Activated T-helper 1 cell treated with anti-CD3 and anti-CD28 coated beads, Interleukin-12 subunit alpha, Interleukin-12 subunit beta, Interleukin-2, Interleukin-4 antibody, amounts not matched to agents 30 ng/mL and 10 ng/mL and 1 ng/mL, durations not matched to agents 14 hours and 24 hours and 36 hours (primary cell): ENCODE results near the gene CACNA1D. TPM values are rescaled to one million over a fixed set of nuclear protein-coding genes. Genes with fewer than 3 reads are reported as not detected.

ENCODE experiments used
- DNase-seq: peaks from one replicate; pipeline ENCODE4 v3.0.0; 2021; ENCODE audit warnings: low spot score
- H3K27ac Mint-ChIP-seq: one replicate; pipeline ENCODE4 v1.8.0; 2021; ENCODE audit warnings: mild to moderate bottlenecking, mixed read lengths
- H3K27me3 Mint-ChIP-seq: one replicate; pipeline ENCODE4 v1.8.0; 2022; ENCODE audit warnings: mild to moderate bottlenecking, moderate library complexity, mixed read lengths; ENCODE audit not compliant: insufficient read depth
- H3K36me3 Mint-ChIP-seq: one replicate; pipeline ENCODE4 v1.8.0; 2021; ENCODE audit warnings: low read depth, mixed read lengths
- H3K4me1 Mint-ChIP-seq: one replicate; pipeline ENCODE4 v1.8.0; 2021; ENCODE audit warnings: low read depth, mixed read lengths
- H3K4me3 Mint-ChIP-seq: one replicate; pipeline ENCODE4 v1.8.0; 2021; ENCODE audit warnings: mild to moderate bottlenecking, moderate library complexity, mixed read lengths
- H3K9me3 Mint-ChIP-seq: one replicate; pipeline ENCODE4 v1.8.0; 2021; ENCODE audit warnings: mixed read lengths
- intact Hi-C: fragments of 100-400 bp; cut with micrococcal nuclease; formaldehyde crosslinking; loops from one replicate; pipeline ENCODE4 v1.15.1; 2024
- total RNA-seq: library from RNA; stranded (reverse); gene quantifications from 2 replicates; pipeline ENCODE4 v1.2.3, GENCODE V29; 2022

Gene CACNA1D
- total RNA-seq, 1 donor from 2014 or later: 0.65 TPM

DNA sequence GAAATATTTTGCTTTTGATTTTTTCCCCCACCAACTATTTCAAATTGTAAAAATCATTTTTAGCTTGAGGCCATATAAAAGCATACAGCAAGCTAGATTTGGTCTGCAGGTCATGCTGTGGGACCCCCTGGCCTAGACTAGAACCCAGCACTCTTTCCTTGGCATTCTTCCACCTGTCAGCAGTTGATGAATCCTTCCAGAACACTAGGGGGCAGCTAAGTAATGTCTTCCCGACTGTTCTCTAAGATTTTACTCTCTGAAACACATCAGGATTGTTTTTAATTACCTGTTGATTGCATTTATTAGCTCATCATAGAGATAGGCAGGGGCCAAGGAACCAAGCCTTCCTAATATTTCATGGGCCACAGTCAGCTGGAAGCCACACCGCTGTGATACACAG is 174.5 kb downstream of the CACNA1D start:
- no peak for DNase-seq
- H3K9me3 Mint-ChIP-seq: peaks cover 6% of the 10 kb centered on the region
- H3K27ac Mint-ChIP-seq: no peak overlapping the region
- no peaks in the 10 kb centered on the region for H3K36me3 Mint-ChIP-seq
- no peaks in the 10 kb centered on the region for H3K4me1 Mint-ChIP-seq
- H3K4me3 Mint-ChIP-seq: no peak overlapping the region
- peaks cover 12% of the 10 kb centered on the region for H3K27me3 Mint-ChIP-seq
- intact Hi-C loops: loop anchor here (2.0 kb wide), 1 partner anchor 252 kb away; no protein-coding TSS in a partner anchor

DNA sequence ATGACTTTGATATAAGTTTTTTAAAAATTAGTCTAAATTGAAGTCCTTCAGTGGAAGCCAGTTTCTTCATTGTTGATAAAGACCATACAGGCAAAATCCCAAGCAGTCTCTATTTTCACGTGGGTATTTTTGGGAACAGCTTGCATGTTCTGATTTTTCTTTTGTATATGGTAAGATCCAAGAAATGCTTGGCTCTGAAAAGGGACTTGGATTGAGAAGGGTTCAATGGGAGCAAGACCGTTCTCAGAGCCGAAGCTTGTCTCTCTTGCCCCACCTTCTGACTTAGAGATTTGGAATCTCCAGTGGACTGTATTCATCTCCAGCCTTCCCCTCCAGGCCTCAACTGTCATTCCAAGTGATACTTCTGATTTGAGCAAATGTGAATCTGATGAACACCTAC is 176.3 kb downstream of the CACNA1D start:
- no peaks in the 10 kb centered on the region for H3K9me3 Mint-ChIP-seq
- DNase-seq: no peak
- no peak overlapping the region for H3K27ac Mint-ChIP-seq
- intact Hi-C loops: no loop called here
- peaks cover 12% of the 10 kb centered on the region for H3K27me3 Mint-ChIP-seq
- H3K36me3 Mint-ChIP-seq: no peaks in the 10 kb centered on the region
- no peak overlapping the region for H3K4me3 Mint-ChIP-seq
- H3K4me1 Mint-ChIP-seq: no peaks in the 10 kb centered on the region

DNA sequence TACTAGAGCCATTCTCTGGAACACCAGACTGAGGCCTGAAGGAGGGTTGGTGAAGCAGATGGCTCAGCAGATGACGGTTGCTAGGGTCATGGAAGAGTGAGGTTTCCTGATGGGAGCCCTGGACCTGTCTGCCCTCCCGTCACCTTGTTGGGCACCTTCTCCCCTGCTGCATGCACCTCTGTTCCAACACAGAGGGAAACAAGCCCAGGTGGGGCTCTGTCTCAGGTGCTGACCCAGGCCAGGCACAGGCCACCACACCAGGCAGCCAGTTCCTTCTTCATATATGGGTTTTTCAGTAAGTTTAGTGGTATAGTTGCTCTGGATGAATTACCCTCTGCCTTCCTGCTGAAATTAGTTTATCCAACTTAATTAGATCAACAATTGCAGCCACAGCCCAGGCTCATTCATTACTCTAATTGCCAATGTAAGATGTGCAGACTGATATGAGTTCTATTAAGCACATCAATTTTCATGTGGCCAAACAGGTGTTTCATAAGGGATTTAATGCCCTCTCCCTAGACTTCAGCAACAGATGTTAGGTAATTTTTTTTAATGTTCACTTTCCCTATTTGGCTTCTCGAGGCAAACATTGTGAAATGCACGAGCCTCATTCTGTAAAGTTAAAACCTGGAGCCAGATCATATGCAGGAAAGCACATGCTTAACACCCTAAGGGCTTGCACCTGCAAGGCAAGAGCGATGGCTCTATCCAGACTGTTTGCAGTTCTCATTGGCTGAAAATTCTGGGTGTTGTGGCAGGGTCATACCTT is 177.0 kb downstream of the CACNA1D start:
- H3K4me3 Mint-ChIP-seq: no peak overlapping the region
- intact Hi-C loops: no loop called here
- H3K27ac Mint-ChIP-seq: no peak overlapping the region
- H3K4me1 Mint-ChIP-seq: no peaks in the 10 kb centered on the region
- H3K9me3 Mint-ChIP-seq: no peaks in the 10 kb centered on the region
- DNase-seq: no peak
- H3K36me3 Mint-ChIP-seq: no peaks in the 10 kb centered on the region
- peaks cover 12% of the 10 kb centered on the region for H3K27me3 Mint-ChIP-seq

DNA sequence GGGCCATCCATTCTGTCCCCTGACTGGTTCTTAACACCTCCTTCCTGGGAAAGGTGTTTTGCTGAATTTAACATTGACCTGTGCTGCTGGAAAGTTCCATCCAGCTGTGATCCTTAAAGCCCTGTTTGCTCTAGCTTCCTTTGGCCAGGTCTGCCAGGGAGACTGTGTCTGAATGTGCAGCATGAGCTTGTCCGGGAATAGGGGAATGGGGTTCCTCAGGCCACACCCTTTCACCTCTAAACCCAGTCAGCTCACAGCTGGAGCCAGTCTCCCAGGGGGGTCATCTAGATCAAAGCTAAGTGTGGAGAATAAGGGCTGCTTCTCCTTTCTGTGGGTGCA is 177.5 kb downstream of the CACNA1D start:
- Mint-ChIP-seq H3K4me3 (no peak overlapping the region), H3K4me1 (no peaks in the 10 kb centered on the region), H3K27me3 (peaks cover 12% of the 10 kb centered on the region), H3K27ac (no peak overlapping the region), H3K9me3 (no peaks in the 10 kb centered on the region), H3K36me3 (no peaks in the 10 kb centered on the region)
- DNase-seq: no peak
- intact Hi-C loops: no loop called here

DNA sequence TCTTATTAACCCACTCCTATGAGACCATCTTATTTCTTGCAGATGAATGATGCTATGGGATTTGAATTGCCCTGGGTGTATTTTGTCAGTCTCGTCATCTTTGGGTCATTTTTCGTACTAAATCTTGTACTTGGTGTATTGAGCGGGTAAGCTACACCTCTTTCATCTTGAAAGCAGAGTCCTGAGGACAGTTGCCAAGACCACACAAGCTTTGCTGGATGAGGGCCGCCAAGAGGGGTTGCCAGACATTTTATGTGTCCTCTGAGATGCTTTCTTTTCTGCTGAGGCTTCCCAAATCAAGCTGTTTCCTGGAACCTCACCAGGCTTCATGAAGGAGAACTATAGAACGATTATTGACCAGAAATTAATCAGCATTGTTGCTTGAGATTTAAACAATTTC is 178.6 kb downstream of the CACNA1D start:
- no peak overlapping the region for H3K4me3 Mint-ChIP-seq
- intact Hi-C loops: no loop called here
- H3K9me3 Mint-ChIP-seq: no peaks in the 10 kb centered on the region
- no peaks in the 10 kb centered on the region for H3K4me1 Mint-ChIP-seq
- H3K27ac Mint-ChIP-seq: no peak overlapping the region
- peaks cover 11% of the 10 kb centered on the region for H3K27me3 Mint-ChIP-seq
- DNase-seq: no peak
- H3K36me3 Mint-ChIP-seq: no peaks in the 10 kb centered on the region

DNA sequence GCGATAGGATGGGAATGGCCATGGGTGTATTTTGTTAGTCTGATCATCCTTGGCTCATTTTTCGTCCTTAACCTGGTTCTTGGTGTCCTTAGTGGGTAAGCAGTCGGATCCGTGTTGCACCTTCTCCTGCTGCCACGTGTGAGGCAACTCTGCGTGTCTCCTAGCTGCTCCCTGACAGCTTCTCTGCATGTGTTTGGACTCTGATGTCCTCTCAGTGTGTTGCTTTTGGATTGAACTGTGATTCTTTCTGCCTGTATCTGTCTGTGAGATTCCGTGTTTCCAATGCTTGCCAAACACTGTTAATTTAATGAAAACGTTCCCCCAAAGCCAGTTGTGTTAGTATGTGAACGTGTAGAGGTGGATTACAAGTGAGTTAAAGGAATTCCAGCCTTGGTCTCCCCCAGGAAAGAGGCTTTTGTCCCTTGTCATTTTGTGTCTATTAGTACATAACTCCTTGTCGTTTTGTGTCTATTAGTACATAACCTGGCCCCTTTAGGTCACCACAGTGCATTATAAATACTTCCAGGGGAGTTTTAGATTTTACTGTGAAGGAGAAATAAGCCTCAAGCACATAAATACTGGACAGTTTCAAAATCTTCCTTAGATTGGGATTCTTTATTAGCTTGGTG is 179.4 kb downstream of the CACNA1D start:
- no peak for DNase-seq
- Mint-ChIP-seq H3K27ac (no peak overlapping the region), H3K4me3 (no peak overlapping the region), H3K9me3 (no peaks in the 10 kb centered on the region), H3K36me3 (no peaks in the 10 kb centered on the region), H3K27me3 (peaks cover 10% of the 10 kb centered on the region), H3K4me1 (no peaks in the 10 kb centered on the region)
- intact Hi-C loops: no loop called here

DNA sequence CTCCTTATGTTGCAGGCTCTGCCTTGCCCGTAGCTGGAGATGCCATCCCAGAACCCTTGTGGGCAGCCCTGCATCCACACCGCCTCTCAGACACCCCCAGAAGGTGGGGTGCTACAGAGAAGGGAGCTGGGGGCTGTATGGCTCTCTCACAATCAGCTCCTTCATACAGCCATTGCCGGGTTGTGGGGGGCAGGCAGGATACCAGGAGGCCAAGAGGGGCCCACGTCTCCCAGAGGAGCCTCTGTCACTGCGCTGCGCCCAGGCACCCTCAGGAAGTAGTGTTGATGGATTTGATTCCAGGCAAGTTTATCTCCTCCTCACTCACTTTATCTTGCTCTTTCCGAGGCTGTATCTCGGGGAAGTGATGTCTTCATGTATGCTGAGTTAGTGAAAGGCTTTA is 180.2 kb downstream of the CACNA1D start:
- Mint-ChIP-seq H3K36me3 (no peaks in the 10 kb centered on the region), H3K4me1 (no peaks in the 10 kb centered on the region), H3K4me3 (no peak overlapping the region), H3K9me3 (no peaks in the 10 kb centered on the region), H3K27ac (no peak overlapping the region), H3K27me3 (peaks cover 9% of the 10 kb centered on the region)
- intact Hi-C loops: no loop called here
- DNase-seq: no peak

DNA sequence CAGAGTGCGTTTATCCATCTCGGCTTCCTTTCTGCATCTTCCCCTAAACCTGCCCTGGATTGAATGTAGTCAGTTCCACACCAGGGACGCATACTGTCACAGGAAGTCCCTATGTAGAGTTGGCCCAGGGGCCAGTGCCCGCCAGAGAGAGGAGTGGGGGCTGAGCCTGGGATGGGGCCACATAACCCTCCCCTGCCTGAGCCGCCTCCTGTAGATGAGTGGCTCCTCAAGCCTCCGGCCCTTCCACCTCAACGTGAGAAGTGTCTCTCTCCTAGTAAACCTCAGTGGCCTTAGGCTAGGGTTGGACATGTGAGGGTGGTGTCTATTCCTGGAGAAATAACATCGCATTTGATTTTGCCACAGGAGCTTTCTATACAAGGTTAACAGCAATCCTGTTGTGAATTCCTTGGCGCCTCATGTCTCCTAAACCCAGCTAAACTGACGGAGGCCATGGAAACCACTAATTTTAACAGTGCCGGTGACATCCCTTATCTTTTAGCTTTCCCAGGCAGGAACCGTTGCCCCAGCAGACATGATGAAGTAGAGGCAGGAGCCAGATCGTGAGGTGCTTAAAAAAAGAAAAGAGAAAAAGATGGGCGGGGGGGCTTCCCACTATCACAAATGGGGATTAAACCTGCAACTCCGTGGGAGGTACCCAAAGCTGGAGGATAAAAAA is 180.7 kb downstream of the CACNA1D start:
- Mint-ChIP-seq H3K27ac (no peak overlapping the region), H3K4me3 (no peak overlapping the region), H3K36me3 (no peaks in the 10 kb centered on the region), H3K4me1 (no peaks in the 10 kb centered on the region), H3K27me3 (peaks cover 9% of the 10 kb centered on the region), H3K9me3 (no peaks in the 10 kb centered on the region)
- intact Hi-C loops: no loop called here
- DNase-seq: no peak

DNA sequence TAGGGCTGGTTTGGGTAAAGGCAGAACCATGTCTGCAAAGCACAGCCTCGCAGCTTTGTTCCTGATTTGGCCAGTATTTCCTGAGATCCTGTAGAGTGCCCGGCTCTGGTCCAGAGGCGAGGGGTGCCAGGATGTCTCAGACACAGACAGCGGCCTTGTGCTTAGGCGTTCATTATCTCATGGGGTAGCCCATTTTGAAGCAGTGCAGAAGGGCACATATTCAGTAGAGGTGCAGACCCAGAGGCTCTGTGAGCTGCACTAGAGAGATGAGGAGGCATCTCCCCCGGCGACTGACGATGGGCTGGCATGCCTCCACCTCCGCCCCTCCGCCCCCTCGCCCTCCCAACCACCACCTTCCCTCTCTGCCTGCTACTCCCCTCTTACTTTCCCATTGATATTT is 181.5 kb downstream of the CACNA1D start:
- Mint-ChIP-seq H3K4me3 (no peak overlapping the region), H3K9me3 (no peaks in the 10 kb centered on the region), H3K36me3 (no peaks in the 10 kb centered on the region), H3K27ac (no peak overlapping the region), H3K4me1 (no peaks in the 10 kb centered on the region), H3K27me3 (peaks cover 9% of the 10 kb centered on the region)
- DNase-seq: no peak
- intact Hi-C loops: no loop called here

DNA sequence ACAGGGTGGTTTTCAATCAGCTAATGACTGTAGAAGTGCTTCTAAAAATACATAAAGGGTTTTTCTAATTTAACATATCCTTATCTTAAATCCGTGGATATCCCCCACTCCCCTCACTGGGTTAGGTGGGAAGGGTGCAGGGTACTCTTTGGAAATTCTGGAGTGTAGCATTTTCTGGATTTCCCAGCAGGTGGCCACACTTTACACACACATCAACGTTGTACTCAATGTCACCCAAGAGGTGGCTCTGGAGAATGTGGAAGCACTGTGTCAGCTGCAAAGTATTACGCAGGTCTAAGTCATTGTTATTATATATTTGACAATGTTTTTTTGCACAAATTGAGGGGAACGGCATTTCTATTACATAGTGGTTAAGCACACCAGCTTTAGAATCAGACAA is 183.0 kb downstream of the CACNA1D start:
- Mint-ChIP-seq H3K9me3 (no peaks in the 10 kb centered on the region), H3K4me1 (no peaks in the 10 kb centered on the region), H3K36me3 (no peaks in the 10 kb centered on the region), H3K27ac (no peak overlapping the region), H3K27me3 (peaks cover 9% of the 10 kb centered on the region), H3K4me3 (no peak overlapping the region)
- no peak for DNase-seq
- intact Hi-C loops: no loop called here

DNA sequence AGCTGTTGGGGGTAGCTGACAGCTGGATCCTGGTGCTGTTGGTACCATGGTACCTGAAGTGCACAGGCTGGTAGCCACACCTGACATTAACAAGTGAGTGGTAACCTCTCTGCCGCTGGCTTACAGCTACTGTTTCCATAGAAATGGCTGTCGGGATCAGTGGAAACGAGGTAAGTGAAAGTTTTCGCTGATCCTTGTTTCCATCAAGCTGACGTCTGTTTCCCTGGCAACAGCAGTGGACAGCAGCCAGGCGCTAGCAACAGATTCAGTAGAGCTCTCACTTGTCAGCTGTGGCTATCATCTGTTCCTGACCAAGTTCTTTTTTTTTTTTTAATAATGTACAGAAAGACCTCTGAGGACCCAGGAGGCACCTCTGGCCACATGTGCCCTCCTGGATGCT is 185.6 kb downstream of the CACNA1D start:
- Mint-ChIP-seq H3K27me3 (peaks cover 22% of the 10 kb centered on the region), H3K4me3 (no peak overlapping the region), H3K36me3 (no peaks in the 10 kb centered on the region), H3K9me3 (no peaks in the 10 kb centered on the region), H3K4me1 (no peaks in the 10 kb centered on the region), H3K27ac (no peak overlapping the region)
- no peak for DNase-seq
- intact Hi-C loops: no loop called here

DNA sequence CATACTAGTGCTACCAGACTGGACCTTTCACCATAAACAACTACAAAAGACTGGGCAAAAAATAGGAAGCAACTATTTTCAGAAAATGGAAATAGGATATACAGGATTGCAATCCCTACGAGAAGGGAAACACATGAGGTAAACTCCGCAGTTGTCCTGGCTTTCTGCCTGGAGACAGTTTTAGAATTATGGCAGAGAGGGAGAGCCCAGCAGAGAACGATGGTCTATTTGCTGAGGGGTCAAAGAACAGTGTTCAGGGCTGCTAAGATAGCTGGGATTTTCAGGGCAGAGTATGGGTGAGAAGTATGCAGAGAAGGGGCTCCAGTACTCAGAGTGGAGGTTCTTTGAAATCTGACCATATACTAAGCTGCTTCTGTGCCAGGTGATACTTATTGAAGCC is 188.4 kb downstream of the CACNA1D start:
- intact Hi-C loops: no loop called here
- H3K4me1 Mint-ChIP-seq: no peaks in the 10 kb centered on the region
- no peak overlapping the region for H3K27ac Mint-ChIP-seq
- H3K27me3 Mint-ChIP-seq: peaks cover 28% of the 10 kb centered on the region
- H3K4me3 Mint-ChIP-seq: no peak overlapping the region
- no peaks in the 10 kb centered on the region for H3K36me3 Mint-ChIP-seq
- no peak for DNase-seq
- H3K9me3 Mint-ChIP-seq: no peaks in the 10 kb centered on the region

DNA sequence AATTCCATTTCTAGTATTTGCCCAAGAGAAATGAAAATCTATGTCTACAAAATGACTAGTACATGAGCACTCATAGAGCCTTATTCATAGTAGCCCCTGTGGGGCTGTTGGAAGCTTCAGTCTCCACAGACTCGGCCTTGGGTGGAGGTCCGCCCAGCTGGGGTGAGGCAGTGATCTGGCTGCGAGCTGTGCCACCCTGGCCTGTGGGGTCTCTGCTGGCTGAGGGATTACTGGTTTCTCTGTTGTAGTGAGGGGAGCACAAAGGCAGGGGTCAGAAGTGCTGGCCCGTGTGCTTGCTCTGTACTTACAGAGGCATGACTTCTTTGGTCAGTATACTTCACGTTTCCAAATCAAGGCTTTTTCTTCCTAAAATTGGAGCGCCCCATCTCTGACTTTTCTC is 193.7 kb downstream of the CACNA1D start:
- Mint-ChIP-seq H3K36me3 (no peaks in the 10 kb centered on the region), H3K9me3 (no peaks in the 10 kb centered on the region), H3K27me3 (peaks cover 28% of the 10 kb centered on the region), H3K4me1 (no peaks in the 10 kb centered on the region), H3K4me3 (no peak overlapping the region), H3K27ac (no peak overlapping the region)
- intact Hi-C loops: no loop called here
- DNase-seq: no peak
